Measurements from ENCODE around the gene ZCCHC24. TPM values are rescaled to one million over a fixed set of nuclear protein-coding genes. Genes with fewer than 3 reads are reported as not detected.

Gene ZCCHC24
- total and polyA plus RNA-seq, 2 of the 8 experiments (the other 6 are each of a cell fraction or from before 2014, with no cell fraction given) = 3.9 to 6.9 TPM

- TF ChIP-seq RXRA (IDR thresholded peaks at IDR 0.05; ENCODE audit: insufficient read depth, low read depth, low read length) (no peak), CEBPB (IDR thresholded peaks at IDR 0.05; ENCODE audit: low read depth, low read length) (no peak), JUN (IDR thresholded peaks at IDR 0.05; ENCODE audit: low read depth, low read length) (no peak), CBX5 (IDR thresholded peaks at IDR 0.05; ENCODE audit: low read depth, low read length) (no peak)
- TF ChIP-seq, protein P1, sequence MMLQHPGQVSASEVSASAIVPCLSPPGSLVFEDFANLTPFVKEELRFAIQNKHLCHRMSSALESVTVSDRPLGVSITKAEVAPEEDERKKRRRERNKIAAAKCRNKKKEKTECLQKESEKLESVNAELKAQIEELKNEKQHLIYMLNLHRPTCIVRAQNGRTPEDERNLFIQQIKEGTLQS (IDR thresholded peaks at IDR 0.05; ENCODE audit: insufficient read depth, low read depth, low read length) = no peak
Measured at GRCh38 chr10:79392506-79393176, 52.8 kb downstream of the ZCCHC24 start (continued).
